Caco-2 (cell line): Measurements from ENCODE around the gene GYPC. TPM values are rescaled to one million over a fixed set of nuclear protein-coding genes. Genes with fewer than 3 reads are reported as not detected.

Experiments
- BruUV-seq: library from RNA; stranded (reverse); fragments of 400-500 nt; replicated peaks from 2 replicates; lab custom pipeline; 2021; lab: Mats Ljungman, UMichigan
- CTCF ChIA-PET: fragments of 300-600 bp; sonication (Branson Sonifier 250); formaldehyde crosslinking; loops from one replicate; lab custom pipeline; 2022; ENCODE audit warnings: antibody characterized with exemption; lab: Charles Lee
- POLR2A ChIA-PET: fragments of 300-600 bp; sonication (Branson Sonifier 250); formaldehyde crosslinking; loops from one replicate; lab custom pipeline; 2022; ENCODE audit warnings: antibody characterized with exemption; lab: Charles Lee
- DNase-seq, 2 experiments: peaks; one replicate each; pipeline versions ENCODE4 v3.0.0 to v3.0.0-alpha.2; 2020 to 2022
- H3K27me3 ChIP-seq: replicated peaks from 2 replicates; pipeline ENCODE4 v1.6.0; 2011; ENCODE audit warnings: low read length; ENCODE audit not compliant: control insufficient read depth, insufficient read depth
- H3K36me3 ChIP-seq: 2 replicates; pipeline ENCODE4 v1.5.1; 2011; ENCODE audit warnings: low read length; ENCODE audit not compliant: control insufficient read depth, insufficient read depth
- H3K4me1 ChIP-seq: fragments of 250-450 bp; sonication (Bioruptor Pico); 2 replicates; pipeline ENCODE4 v1.5.1; 2020; ENCODE audit warnings: mild to moderate bottlenecking
- H3K4me3 ChIP-seq: 2 replicates; pipeline ENCODE4 v1.5.1; 2011; ENCODE audit warnings: low read depth, mild to moderate bottlenecking, control low read depth, low read length
- H3K9me3 ChIP-seq: fragments of 250-450 bp; sonication (Bioruptor Pico); 2 replicates; pipeline ENCODE4 v1.5.1; 2020; ENCODE audit warnings: mild to moderate bottlenecking, moderate library complexity
- H3K27ac Mint-ChIP-seq: one replicate; pipeline ENCODE4 v1.8.0; 2022; ENCODE audit warnings: mixed read lengths; ENCODE audit not compliant: unreplicated experiment
- H3K27me3 Mint-ChIP-seq: one replicate; pipeline ENCODE4 v1.8.0; 2022; ENCODE audit warnings: mixed read lengths; ENCODE audit not compliant: insufficient read depth, unreplicated experiment
- H3K36me3 Mint-ChIP-seq: one replicate; pipeline ENCODE4 v1.8.0; 2022; ENCODE audit warnings: mild to moderate bottlenecking, mixed read lengths; ENCODE audit not compliant: insufficient read depth, unreplicated experiment
- H3K4me1 Mint-ChIP-seq: one replicate; pipeline ENCODE4 v1.8.0; 2022; ENCODE audit warnings: low read depth, mixed read lengths; ENCODE audit not compliant: unreplicated experiment
- H3K4me3 Mint-ChIP-seq: one replicate; pipeline ENCODE4 v1.8.0; 2022; ENCODE audit warnings: mild to moderate bottlenecking, moderate library complexity, mixed read lengths; ENCODE audit not compliant: unreplicated experiment
- H3K9me3 Mint-ChIP-seq: one replicate; pipeline ENCODE4 v1.8.0; 2022; ENCODE audit warnings: mixed read lengths; ENCODE audit not compliant: unreplicated experiment
- intact Hi-C: fragments of 100-400 bp; cut with micrococcal nuclease; formaldehyde crosslinking; loops from one replicate; pipeline ENCODE4 v1.10.0; 2022; ENCODE audit not compliant: unreplicated experiment
- total RNA-seq: library from RNA; stranded (reverse); gene quantifications from 2 replicates; pipeline ENCODE4 v1.2.3, GENCODE V29; 2022
- TF ChIP-seq, protein P1 (sequence below), 2 experiments: fragments of 200-600 bp in 1 of 2; IDR thresholded peaks; 1 replicate in 1 of 2; 2 replicates in 1 of 2; pipeline versions ENCODE4 v1.5.1 to v1.8.0; 2011 to 2022; ENCODE audit warnings: antibody characterized with exemption in 1 of 2, control low read depth in 1 of 2, inconsistent platforms in 1 of 2, low read depth in 1 of 2, low read length in 1 of 2, mild to moderate bottlenecking in 1 of 2, moderate library complexity in 1 of 2; ENCODE audit not compliant: insufficient read depth in 1 of 2, severe bottlenecking in 1 of 2, unreplicated experiment in 1 of 2

Gene GYPC
- total RNA-seq, 1 experiment from 2014 or later: not detected

DNA sequence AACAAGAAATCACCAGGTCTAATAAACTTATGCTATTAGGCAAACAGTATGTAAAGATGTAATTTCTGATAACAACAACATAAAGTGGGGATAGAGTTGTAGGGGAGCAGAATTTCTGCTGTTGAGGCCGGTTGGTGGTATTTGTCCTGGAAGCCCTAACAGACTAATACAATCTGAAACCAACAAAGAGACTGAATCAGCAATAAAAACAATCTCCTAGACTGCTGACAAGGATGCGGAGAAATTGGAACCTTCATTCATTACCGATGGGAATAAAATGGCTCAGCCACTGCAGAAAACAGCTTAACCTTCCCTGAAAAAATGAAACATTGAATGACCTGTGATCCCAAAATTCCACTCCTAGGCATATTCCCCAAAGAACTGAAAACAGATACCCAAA lies 88.7 kb downstream of the GYPC start:
- Histone ChIP-seq H3K4me1 (no peaks in the 10 kb centered on the region), H3K36me3 (no peaks in the 10 kb centered on the region), H3K4me3 (no peak overlapping the region), H3K9me3 (peaks cover 4% of the 10 kb centered on the region; the same call in 1 of the 2 replicates), H3K27me3 (no peaks in the 10 kb centered on the region; the same call in 1 of the 2 replicates)
- H3K9me3 Mint-ChIP-seq: peaks cover 20% of the 10 kb centered on the region
- BruUV-seq: no TSS peak
- intact Hi-C loops: no loop called here
- no peaks in the 10 kb centered on the region for H3K36me3 Mint-ChIP-seq
- ChIA-PET POLR2A (no interaction called here), CTCF (no interaction called here)
- no peak for DNase-seq
- TF ChIP-seq, protein P1, sequence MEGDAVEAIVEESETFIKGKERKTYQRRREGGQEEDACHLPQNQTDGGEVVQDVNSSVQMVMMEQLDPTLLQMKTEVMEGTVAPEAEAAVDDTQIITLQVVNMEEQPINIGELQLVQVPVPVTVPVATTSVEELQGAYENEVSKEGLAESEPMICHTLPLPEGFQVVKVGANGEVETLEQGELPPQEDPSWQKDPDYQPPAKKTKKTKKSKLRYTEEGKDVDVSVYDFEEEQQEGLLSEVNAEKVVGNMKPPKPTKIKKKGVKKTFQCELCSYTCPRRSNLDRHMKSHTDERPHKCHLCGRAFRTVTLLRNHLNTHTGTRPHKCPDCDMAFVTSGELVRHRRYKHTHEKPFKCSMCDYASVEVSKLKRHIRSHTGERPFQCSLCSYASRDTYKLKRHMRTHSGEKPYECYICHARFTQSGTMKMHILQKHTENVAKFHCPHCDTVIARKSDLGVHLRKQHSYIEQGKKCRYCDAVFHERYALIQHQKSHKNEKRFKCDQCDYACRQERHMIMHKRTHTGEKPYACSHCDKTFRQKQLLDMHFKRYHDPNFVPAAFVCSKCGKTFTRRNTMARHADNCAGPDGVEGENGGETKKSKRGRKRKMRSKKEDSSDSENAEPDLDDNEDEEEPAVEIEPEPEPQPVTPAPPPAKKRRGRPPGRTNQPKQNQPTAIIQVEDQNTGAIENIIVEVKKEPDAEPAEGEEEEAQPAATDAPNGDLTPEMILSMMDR (IDR thresholded peaks at IDR 0.05; ENCODE audit: insufficient read depth in 1 of 2, low read depth in 1 of 2, low read length in 1 of 2, severe bottlenecking in 1 of 2, unreplicated experiment in 1 of 2): no peak
- H3K4me3 Mint-ChIP-seq: no peak overlapping the region
- H3K4me1 Mint-ChIP-seq: no peaks in the 10 kb centered on the region
- H3K27me3 Mint-ChIP-seq: peaks cover 10% of the 10 kb centered on the region
- H3K27ac Mint-ChIP-seq: no peak overlapping the region

Other genes starting within 250 kb of the GYPC start
- gene TEX51, start 242.7 kb downstream of the GYPC start, total RNA-seq: not detected in 2 replicates